ENCODE measurements around the gene MDH2. TPM values are rescaled to one million over a fixed set of nuclear protein-coding genes. Genes with fewer than 3 reads are reported as not detected.
A peak's percentile ranks its signal among the peaks of the same experiment; 100 is the strongest.

Gene MDH2
- total RNA-seq, 6 experiments from 2014 or later: 208 to 255 (median 243) TPM

GRCh38 chr7:76037310-76037709 lies 10.6 kb upstream of the MDH2 start:
- Mint-ChIP-seq H3K4me3 (no peak overlapping the region), H3K27me3 (ENCODE audit: insufficient read depth) (no peaks in the 10 kb centered on the region; the same call in 1 of the 2 replicates), H3K9me3 (no peaks in the 10 kb centered on the region), H3K27ac (peak overlapping the region; percentile 75), H3K4me1 (ENCODE audit: low read depth) (peaks cover 20% of the 10 kb centered on the region), H3K36me3 (ENCODE audit: low read depth) (0 out of 2 replicates have a peak, but pooled peaks cover 5% of the 10 kb centered on the region)
- peak; percentile 83 for DNase-seq
- TF ChIP-seq CTCF (IDR thresholded peaks at IDR 0.05): no peak

GRCh38 chr7:76040126-76040525 lies 7.8 kb upstream of the MDH2 start:
- no peak for TF ChIP-seq CTCF (IDR thresholded peaks at IDR 0.05)
- no peaks in the 10 kb centered on the region for H3K27me3 Mint-ChIP-seq (ENCODE audit: insufficient read depth)
- H3K4me3 Mint-ChIP-seq: no peak overlapping the region
- H3K36me3 Mint-ChIP-seq (ENCODE audit: low read depth): peaks cover 5% of the 10 kb centered on the region; the same call in 1 of the 2 replicates
- no peak for DNase-seq
- no peaks in the 10 kb centered on the region for H3K9me3 Mint-ChIP-seq
- peaks cover 36% of the 10 kb centered on the region for H3K4me1 Mint-ChIP-seq (ENCODE audit: low read depth)
- H3K27ac Mint-ChIP-seq: no peak overlapping the region

- H3K4me1 Mint-ChIP-seq (ENCODE audit: low read depth): peaks cover 37% of the 10 kb centered on the region
- H3K27ac Mint-ChIP-seq: no peak overlapping the region
- DNase-seq: no peak
- H3K9me3 Mint-ChIP-seq: no peaks in the 10 kb centered on the region
- no peak for TF ChIP-seq CTCF (IDR thresholded peaks at IDR 0.05)
- no peaks in the 10 kb centered on the region; the same call in 1 of the 2 replicates for H3K27me3 Mint-ChIP-seq (ENCODE audit: insufficient read depth)
- peaks cover 15% of the 10 kb centered on the region for H3K36me3 Mint-ChIP-seq (ENCODE audit: low read depth)
- H3K4me3 Mint-ChIP-seq: peak overlapping the region; percentile 2; the same call in 1 of the 2 replicates
These were observed 3.5 kb upstream of the MDH2 start for GRCh38 chr7:76044375-76044865.

- Mint-ChIP-seq H3K36me3 (ENCODE audit: low read depth) (peaks cover 32% of the 10 kb centered on the region), H3K4me3 (peak overlapping the region; percentile 97), H3K4me1 (ENCODE audit: low read depth) (peaks cover 48% of the 10 kb centered on the region), H3K9me3 (no peaks in the 10 kb centered on the region), H3K27ac (peak overlapping the region; percentile 95), H3K27me3 (ENCODE audit: insufficient read depth) (peaks cover 2% of the 10 kb centered on the region; the same call in 1 of the 2 replicates)
- TF ChIP-seq CTCF (IDR thresholded peaks at IDR 0.05): no peak
- no peak for DNase-seq
These were observed 548 bp upstream of the MDH2 start for GRCh38 chr7:76047305-76047810.

GRCh38 chr7:76048668-76048988 lies 722 bp downstream of the MDH2 start:
- TF ChIP-seq CTCF (IDR thresholded peaks at IDR 0.05): peak; percentile 18; the same call in 1 of the 2 replicates
- H3K4me3 Mint-ChIP-seq: peak overlapping the region; percentile 97
- DNase-seq: no peak
- H3K36me3 Mint-ChIP-seq (ENCODE audit: low read depth): peaks cover 36% of the 10 kb centered on the region
- H3K9me3 Mint-ChIP-seq: no peaks in the 10 kb centered on the region
- H3K4me1 Mint-ChIP-seq (ENCODE audit: low read depth): peaks cover 58% of the 10 kb centered on the region
- peak overlapping the region; percentile 95 for H3K27ac Mint-ChIP-seq
- H3K27me3 Mint-ChIP-seq (ENCODE audit: insufficient read depth): peaks cover 2% of the 10 kb centered on the region

Data from HFFc6 (cell line).